Calu3 (cell line): ENCODE results near the gene STPG4. TPM values are rescaled to one million over a fixed set of nuclear protein-coding genes. Genes with fewer than 3 reads are reported as not detected.
A peak's percentile ranks its signal among the peaks of the same experiment; 100 is the strongest.

Experiments
- BruUV-seq: library from RNA; stranded (reverse); fragments of 400-500 nt; replicated peaks from 2 replicates; lab custom pipeline; 2021; lab: Mats Ljungman, UMichigan
- CTCF ChIA-PET: fragments of 300-600 bp; sonication (Branson Sonifier 250); formaldehyde crosslinking; loops from one replicate; lab custom pipeline; 2022; ENCODE audit warnings: antibody characterized with exemption; lab: Charles Lee
- DNase-seq: peaks from one replicate; pipeline ENCODE4 v3.0.0; 2022
- H3K27ac Mint-ChIP-seq: one replicate; pipeline ENCODE4 v1.8.0; 2022; ENCODE audit warnings: mixed read lengths; ENCODE audit not compliant: unreplicated experiment
- H3K27me3 Mint-ChIP-seq: one replicate; pipeline ENCODE4 v1.8.0; 2022; ENCODE audit warnings: mixed read lengths; ENCODE audit not compliant: unreplicated experiment
- H3K36me3 Mint-ChIP-seq: one replicate; pipeline ENCODE4 v1.8.0; 2022; ENCODE audit warnings: mild to moderate bottlenecking, moderate library complexity, mixed read lengths; ENCODE audit not compliant: insufficient read depth, unreplicated experiment
- H3K4me1 Mint-ChIP-seq: one replicate; pipeline ENCODE4 v1.8.0; 2022; ENCODE audit warnings: mild to moderate bottlenecking, low read depth, mixed read lengths; ENCODE audit not compliant: unreplicated experiment
- H3K4me3 Mint-ChIP-seq: one replicate; pipeline ENCODE4 v1.8.0; 2022; ENCODE audit warnings: mild to moderate bottlenecking, low read depth, moderate library complexity, mixed read lengths; ENCODE audit not compliant: unreplicated experiment
- H3K9me3 Mint-ChIP-seq: one replicate; pipeline ENCODE4 v1.8.0; 2022; ENCODE audit warnings: low read depth, mixed read lengths; ENCODE audit not compliant: unreplicated experiment
- CTCF ChIP-seq: fragments of 200-600 bp; IDR thresholded peaks from one replicate; pipeline ENCODE4 v1.8.0; 2022; ENCODE audit warnings: antibody characterized with exemption; ENCODE audit not compliant: unreplicated experiment
- intact Hi-C: fragments of 100-400 bp; cut with micrococcal nuclease; formaldehyde crosslinking; loops from one replicate; pipeline ENCODE4 v1.10.0; 2022; ENCODE audit not compliant: unreplicated experiment
- total RNA-seq: library from RNA; stranded (reverse); gene quantifications from 2 replicates; pipeline ENCODE4 v1.2.3, GENCODE V29; 2022

STPG4 gene
- total RNA-seq, 1 experiment from 2014 or later = 12.7 TPM

- no TSS peak for BruUV-seq
- intact Hi-C loops = no loop called here
- Mint-ChIP-seq H3K4me3 (no peak overlapping the region), H3K36me3 (peaks cover 43% of the 10 kb centered on the region), H3K4me1 (peaks cover 39% of the 10 kb centered on the region), H3K27ac (no peak overlapping the region), H3K27me3 (no peaks in the 10 kb centered on the region), H3K9me3 (no peaks in the 10 kb centered on the region)
- CTCF ChIA-PET = interaction anchor here (0.7 kb wide), 1 partner anchor 22 kb away, joined by 5 read pairs; no protein-coding TSS in a partner anchor
- DNase-seq = no peak
- TF ChIP-seq CTCF = no peak
Observed at GRCh38 chr2:47058003-47058931, 96.8 kb downstream of the STPG4 start.

DNA sequence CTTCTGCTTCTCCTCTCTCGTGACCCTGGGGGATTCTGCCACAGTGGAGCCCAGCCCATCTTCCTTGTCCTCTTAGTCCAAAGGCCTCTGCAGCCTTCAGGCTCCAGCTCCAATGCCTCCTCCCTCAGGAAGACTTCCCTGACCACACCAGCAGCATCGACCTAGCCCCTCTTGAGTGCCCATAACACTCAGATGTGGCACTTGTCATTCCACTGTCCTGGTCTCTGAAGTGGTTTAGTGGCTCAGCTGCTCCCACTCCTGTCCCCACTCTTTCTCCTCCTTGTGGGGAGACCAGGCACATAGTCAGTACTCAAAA, 97.5 kb downstream of the STPG4 start:
- no peaks in the 10 kb centered on the region for H3K27me3 Mint-ChIP-seq
- no peak overlapping the region for H3K4me3 Mint-ChIP-seq
- BruUV-seq = no TSS peak
- no peaks in the 10 kb centered on the region for H3K9me3 Mint-ChIP-seq
- intact Hi-C loops = no loop called here
- peaks cover 45% of the 10 kb centered on the region for H3K36me3 Mint-ChIP-seq
- H3K4me1 Mint-ChIP-seq = peaks cover 37% of the 10 kb centered on the region
- no peak for DNase-seq
- CTCF ChIA-PET = no interaction called here
- no peak for TF ChIP-seq CTCF
- H3K27ac Mint-ChIP-seq = no peak overlapping the region

GRCh38 chr2:47056868-47057686, 98.0 kb downstream of the STPG4 start:
- no peaks in the 10 kb centered on the region for H3K9me3 Mint-ChIP-seq
- no peak for DNase-seq
- CTCF ChIA-PET = no interaction called here
- intact Hi-C loops = no loop called here
- H3K4me3 Mint-ChIP-seq = no peak overlapping the region
- no peak for TF ChIP-seq CTCF
- peak overlapping the region; percentile 70 for H3K27ac Mint-ChIP-seq
- H3K36me3 Mint-ChIP-seq = peaks cover 45% of the 10 kb centered on the region
- no TSS peak for BruUV-seq
- H3K27me3 Mint-ChIP-seq = no peaks in the 10 kb centered on the region
- peaks cover 32% of the 10 kb centered on the region for H3K4me1 Mint-ChIP-seq

- H3K27ac Mint-ChIP-seq = peak overlapping the region; percentile 70
- intact Hi-C loops = no loop called here
- no peaks in the 10 kb centered on the region for H3K9me3 Mint-ChIP-seq
- no peaks in the 10 kb centered on the region for H3K27me3 Mint-ChIP-seq
- H3K36me3 Mint-ChIP-seq = peaks cover 45% of the 10 kb centered on the region
- H3K4me1 Mint-ChIP-seq = peaks cover 29% of the 10 kb centered on the region
- no TSS peak for BruUV-seq
- H3K4me3 Mint-ChIP-seq = no peak overlapping the region
- no peak for TF ChIP-seq CTCF
- DNase-seq = no peak
- CTCF ChIA-PET = no interaction called here
Observed at GRCh38 chr2:47056374-47056773, 98.7 kb downstream of the STPG4 start.
